Activated naive CD4-positive, alpha-beta T cell treated with anti-CD3 and anti-CD28 coated beads, Interleukin-2, amount 50 U/mL, for 16 hours (primary cell): ENCODE data around the gene NVL.

ENCODE experiments used
- DNase-seq: peaks from one replicate; pipeline ENCODE4 v3.0.0-alpha.2; 2020

Gene NVL

GRCh38 chr1:224276771-224277487 is 53.0 kb downstream of the NVL start:
- DNase-seq = no peak

GRCh38 chr1:224274970-224275626 is 54.9 kb downstream of the NVL start:
- DNase-seq = no peak

GRCh38 chr1:224273641-224274040 is 56.3 kb downstream of the NVL start:
- DNase-seq = no peak

- DNase-seq = no peak
Measured at GRCh38 chr1:224271106-224271505, 58.9 kb downstream of the NVL start.

GRCh38 chr1:224267925-224268324 is 62.0 kb downstream of the NVL start:
- DNase-seq = no peak

- no peak for DNase-seq
Measured at GRCh38 chr1:224266915-224267856, 62.8 kb downstream of the NVL start.

GRCh38 chr1:224266105-224266914 is 63.7 kb downstream of the NVL start:
- no peak for DNase-seq

- DNase-seq = no peak
Measured at GRCh38 chr1:224264321-224264720, 65.7 kb downstream of the NVL start.

- DNase-seq = no peak
Measured at GRCh38 chr1:224262373-224263054, 67.5 kb downstream of the NVL start.

GRCh38 chr1:224259986-224260385 is 70.0 kb downstream of the NVL start:
- no peak for DNase-seq

- DNase-seq = no peak
Measured at GRCh38 chr1:224258351-224258750, 71.6 kb downstream of the NVL start.

- no peak for DNase-seq
Measured at GRCh38 chr1:224256640-224257039, 73.3 kb downstream of the NVL start.

- DNase-seq = no peak
Measured at GRCh38 chr1:224253721-224254120, 76.3 kb downstream of the NVL start.

GRCh38 chr1:224252479-224252878 is 77.5 kb downstream of the NVL start:
- DNase-seq = no peak

GRCh38 chr1:224251741-224252146 is 78.2 kb downstream of the NVL start:
- DNase-seq = no peak

GRCh38 chr1:224245188-224245587 is 84.8 kb downstream of the NVL start:
- no peak for DNase-seq

- DNase-seq = no peak
Measured at GRCh38 chr1:224238756-224239155, 91.2 kb downstream of the NVL start.

GRCh38 chr1:224238212-224238611 is 91.8 kb downstream of the NVL start:
- no peak for DNase-seq

- no peak for DNase-seq
Measured at GRCh38 chr1:224237119-224237881, 92.7 kb downstream of the NVL start.

GRCh38 chr1:224235813-224236493 is 94.0 kb downstream of the NVL start:
- DNase-seq = no peak

- no peak for DNase-seq
Measured at GRCh38 chr1:224234017-224234416, 96.0 kb downstream of the NVL start.
